ENCODE results near the gene OSBPL8. TPM values are rescaled to one million over a fixed set of nuclear protein-coding genes. Genes with fewer than 3 reads are reported as not detected.

The OSBPL8 gene
- total and polyA plus RNA-seq, 2 of the 8 experiments (the other 6 are each of a cell fraction or from before 2014, with no cell fraction given) = 10.9 to 81.1 TPM

DNA sequence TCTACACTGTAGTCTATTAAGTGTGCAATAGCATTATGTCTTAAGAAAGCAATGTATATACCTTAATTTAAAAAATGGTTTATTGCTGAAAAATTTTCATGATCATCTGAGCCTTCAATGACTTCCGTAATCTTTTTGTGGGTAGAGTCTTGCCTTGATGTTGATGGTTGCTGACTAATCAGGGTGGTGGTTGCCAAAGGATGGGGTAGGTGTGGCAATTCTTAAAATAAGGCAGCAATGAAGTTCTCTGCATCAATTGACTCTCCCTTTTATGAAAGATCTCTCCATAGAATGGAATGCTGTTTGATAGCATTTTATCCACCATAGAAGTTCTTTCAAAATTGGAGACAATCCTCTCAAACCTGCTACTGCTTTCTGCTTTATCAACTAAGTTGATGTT is 252.5 kb downstream of the OSBPL8 start:
- Histone ChIP-seq H2BK5ac (ENCODE audit: low read depth, low read length) (no peak overlapping the region), H2BK20ac (ENCODE audit: low read length) (no peak overlapping the region), H3K4me2 (ENCODE audit: insufficient read depth in 1 of 2, low read depth in 2 of 2, low read length in 2 of 2) (no peak overlapping the region), H2BK12ac (ENCODE audit: low read depth, low read length) (no peak overlapping the region), H3K23me2 (ENCODE audit: low read depth, low read length) (no peaks in the 10 kb centered on the region; the same call in 1 of the 2 replicates), H4K91ac (replicated peaks; ENCODE audit: insufficient read length, low read length) (no peak overlapping the region), H2AK5ac (ENCODE audit: low read depth, low read length) (no peak overlapping the region), H3K36me3 (ENCODE audit: control insufficient read depth in 2 of 4, insufficient read depth in 4 of 4, low read length in 3 of 4) (no peaks in the 10 kb centered on the region), H2BK120ac (replicated peaks; ENCODE audit: low read depth, low read length) (no peak overlapping the region), H3K14ac (ENCODE audit: insufficient read length) (no peak overlapping the region), H4K8ac (ENCODE audit: extremely low read depth, insufficient read depth, low read length) (no peak overlapping the region), H3K56ac (replicated peaks; ENCODE audit: insufficient read length, low read depth, low read length) (no peak overlapping the region), H4K5ac (ENCODE audit: insufficient read length, low read depth, low read length) (no peak overlapping the region), H3K27ac (ENCODE audit: low read depth, low read length) (no peak overlapping the region), H3K79me1 (ENCODE audit: low read depth, low read length) (no peaks in the 10 kb centered on the region), H3K23ac (ENCODE audit: insufficient read length) (no peak overlapping the region), H3K18ac (ENCODE audit: extremely low read depth, low read length) (no peak overlapping the region), H2AFZ (ENCODE audit: low read length) (no peak overlapping the region), H4K20me1 (replicated peaks in 1 of 2; ENCODE audit: control insufficient read depth in 1 of 2, insufficient read depth in 2 of 2, low read length in 2 of 2) (no peaks in the 10 kb centered on the region), H3K79me2 (ENCODE audit: control insufficient read depth in 1 of 2, insufficient read depth in 2 of 2, low read length in 2 of 2) (no peaks in the 10 kb centered on the region), H3K4ac (replicated peaks; ENCODE audit: insufficient read length, low read depth, low read length) (no peak overlapping the region), H3K27me3 (replicated peaks in 1 of 4; ENCODE audit: control insufficient read depth in 3 of 4, extremely low read depth in 1 of 4, insufficient read depth in 3 of 4, low read length in 3 of 4) (no peaks in the 10 kb centered on the region; a peak in 1 of 7 replicates), H3K4me3 (ENCODE audit: extremely low read depth in 1 of 4, insufficient read depth in 2 of 4, low read depth in 3 of 4, low read length in 4 of 4) (no peak overlapping the region), H3K4me1 (replicated peaks in 1 of 4; ENCODE audit: control insufficient read depth in 3 of 4, insufficient read depth in 4 of 4, low read length in 3 of 4) (no peaks in the 10 kb centered on the region), H3K9ac (replicated peaks in 1 of 4; ENCODE audit: extremely low read depth in 1 of 4, low read depth in 3 of 4, low read length in 3 of 4) (no peak overlapping the region), H3K9me3 (ENCODE audit: insufficient read depth in 2 of 2, low read depth in 1 of 2, low read length in 1 of 2) (no peaks in the 10 kb centered on the region), H2BK15ac (ENCODE audit: low read length) (no peak overlapping the region)
- DNase-seq (ENCODE audit: low read depth in 1 of 2, low spot score in 2 of 2) (no peak), FAIRE-seq (no peak)
- ChIA-PET CTCF (ENCODE audit: partially characterized antibody) (no interaction called here), POLR2A (ENCODE audit: partially characterized antibody) (no interaction called here)
- 86% methylated on average over 1 of the region's 1 CpG; no CpG with 5 or more reads in 1 of the 2 experiments for WGBS, 2 experiments (ENCODE audit: extremely low coverage in 1 of 2, insufficient coverage in 1 of 2, insufficient read length in 1 of 2, insufficient replicate concordance in 2 of 2, low coverage in 1 of 2, low lambda C conversion rate in 2 of 2, missing lambda C conversion rate in 1 of 2)
- no peak for TF ChIP-seq BRCA1 (IDR thresholded peaks at IDR 0.05; ENCODE audit: low read depth, low read length)
- TF ChIP-seq NRF1 (IDR thresholded peaks at IDR 0.05; ENCODE audit: low read depth, low read length) = no peak
- no peak for TF ChIP-seq MAFK (IDR thresholded peaks at IDR 0.05; ENCODE audit: low read depth, low read length)
- TF ChIP-seq PHF8 (conservative IDR thresholded peaks at IDR 0.05; ENCODE audit: low read depth, low read length) = no peak
- no peak for TF ChIP-seq ASH2L (IDR thresholded peaks at IDR 0.05; ENCODE audit: low read length)
- TF ChIP-seq SIRT6 (IDR thresholded peaks at IDR 0.05; ENCODE audit: low read length) = no peak
- TF ChIP-seq, protein P1, sequence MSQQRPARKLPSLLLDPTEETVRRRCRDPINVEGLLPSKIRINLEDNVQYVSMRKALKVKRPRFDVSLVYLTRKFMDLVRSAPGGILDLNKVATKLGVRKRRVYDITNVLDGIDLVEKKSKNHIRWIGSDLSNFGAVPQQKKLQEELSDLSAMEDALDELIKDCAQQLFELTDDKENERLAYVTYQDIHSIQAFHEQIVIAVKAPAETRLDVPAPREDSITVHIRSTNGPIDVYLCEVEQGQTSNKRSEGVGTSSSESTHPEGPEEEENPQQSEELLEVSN (IDR thresholded peaks at IDR 0.05) = no peak
- TF ChIP-seq CEBPB (IDR thresholded peaks at IDR 0.05; ENCODE audit: low read depth, low read length) = no peak

Measured in H1 (cell line).